LoVo (cell line): ENCODE results near the gene FMC1.

ENCODE experiments used
- DNase-seq: peaks from one replicate; pipeline ENCODE4 v3.0.0-alpha.2; 2016; ENCODE audit warnings: low spot score

Gene FMC1

GRCh38 chr7:139374246-139374645 is 33.1 kb downstream of the FMC1 start:
- DNase-seq = no peak

GRCh38 chr7:139382439-139382838 is 41.3 kb downstream of the FMC1 start:
- DNase-seq = no peak

DNA sequence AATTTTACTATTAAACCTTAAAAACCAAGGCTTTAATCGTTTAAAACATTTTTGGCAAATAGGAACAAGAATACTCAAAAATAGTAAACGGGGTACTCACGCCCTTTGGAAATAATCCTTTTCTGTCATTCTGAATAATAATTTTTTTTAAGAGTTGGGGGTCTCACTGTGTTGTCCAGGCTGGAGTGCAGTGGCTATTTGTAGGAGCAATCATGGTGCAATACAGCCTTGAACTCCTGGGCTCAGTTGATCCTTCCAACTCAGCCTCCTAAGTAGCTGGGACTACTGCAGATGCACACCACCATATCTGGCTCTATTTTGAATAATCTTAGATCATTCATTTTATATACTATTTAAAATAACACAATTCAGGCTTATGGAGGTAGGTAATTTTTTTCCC is 43.5 kb downstream of the FMC1 start:
- DNase-seq = no peak

GRCh38 chr7:139387594-139387993 is 46.5 kb downstream of the FMC1 start:
- DNase-seq = no peak

GRCh38 chr7:139389091-139389490 is 48.0 kb downstream of the FMC1 start:
- DNase-seq = no peak

DNA sequence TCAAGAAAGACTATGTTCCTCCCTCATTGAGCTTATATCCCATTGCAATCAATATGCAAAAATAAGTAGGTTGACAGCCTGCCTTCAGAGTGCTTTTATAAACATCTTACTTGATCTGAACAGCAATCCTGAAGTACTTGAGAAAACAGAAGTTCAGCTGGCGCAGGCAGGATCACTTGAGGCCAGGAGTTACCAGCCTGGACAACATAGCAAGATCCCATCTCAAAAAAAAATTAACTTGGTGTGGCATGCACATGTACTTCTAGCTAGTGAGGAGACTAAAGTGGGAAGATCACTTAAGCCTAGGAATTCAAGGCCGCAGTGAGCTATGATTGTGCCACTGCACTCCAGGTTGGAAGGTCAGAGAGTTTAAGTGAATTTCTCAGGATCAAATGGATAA is 48.6 kb downstream of the FMC1 start:
- no peak for DNase-seq

DNA sequence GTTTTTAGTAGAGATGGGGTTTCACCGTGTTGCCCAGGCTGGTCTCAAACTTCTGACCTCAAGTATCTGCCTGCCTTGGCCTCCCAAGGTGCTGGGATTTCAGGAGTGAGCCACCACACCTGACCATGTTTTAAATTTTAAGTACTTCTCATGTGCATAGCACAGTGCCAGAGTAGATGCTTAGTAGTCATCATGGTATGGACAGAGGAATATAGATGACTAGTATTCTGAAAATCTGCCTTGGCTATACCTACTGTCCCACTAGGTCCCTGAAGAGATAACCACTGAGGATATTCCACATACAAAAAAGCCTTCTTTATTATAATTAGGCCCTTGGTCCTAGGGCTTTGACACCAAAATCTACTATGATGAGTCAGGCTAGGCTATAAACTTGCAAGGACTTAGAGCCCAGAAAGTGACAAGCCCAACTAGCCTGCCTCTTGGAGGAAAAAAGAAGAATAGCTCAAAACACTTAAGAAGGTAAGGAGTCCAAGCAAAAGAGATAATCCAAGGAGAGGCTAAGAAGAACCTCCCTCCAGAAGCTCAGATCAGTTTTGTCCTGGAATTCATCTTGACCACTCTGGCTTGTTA is 52.6 kb downstream of the FMC1 start:
- no peak for DNase-seq

- no peak for DNase-seq
Measured at GRCh38 chr7:139394540-139394939, 53.4 kb downstream of the FMC1 start.
